ENCODE results near the gene KRTAP9-7. TPM values are rescaled to one million over a fixed set of nuclear protein-coding genes. Genes with fewer than 3 reads are reported as not detected.
"Not testable (repeated sequence)": the region's sequence is repeated elsewhere in the genome, so short reads cannot be mapped to it uniquely, and the experiment has no call there.

The KRTAP9-7 gene, protein sequence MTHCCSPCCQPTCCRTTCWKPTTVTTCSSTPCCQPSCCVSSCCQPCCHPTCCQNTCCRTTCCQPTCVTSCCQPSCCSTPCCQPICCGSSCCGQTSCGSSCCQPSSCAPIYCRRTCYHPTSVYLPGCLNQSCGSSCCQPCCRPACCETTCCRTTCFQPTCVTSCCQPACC
- not detected for polyA plus RNA-seq (2013, experiment 1 of 2; ENCODE audit: insufficient read length)
- polyA plus RNA-seq (2013, experiment 2 of 2; ENCODE audit: insufficient read length), result not detected

DNA sequence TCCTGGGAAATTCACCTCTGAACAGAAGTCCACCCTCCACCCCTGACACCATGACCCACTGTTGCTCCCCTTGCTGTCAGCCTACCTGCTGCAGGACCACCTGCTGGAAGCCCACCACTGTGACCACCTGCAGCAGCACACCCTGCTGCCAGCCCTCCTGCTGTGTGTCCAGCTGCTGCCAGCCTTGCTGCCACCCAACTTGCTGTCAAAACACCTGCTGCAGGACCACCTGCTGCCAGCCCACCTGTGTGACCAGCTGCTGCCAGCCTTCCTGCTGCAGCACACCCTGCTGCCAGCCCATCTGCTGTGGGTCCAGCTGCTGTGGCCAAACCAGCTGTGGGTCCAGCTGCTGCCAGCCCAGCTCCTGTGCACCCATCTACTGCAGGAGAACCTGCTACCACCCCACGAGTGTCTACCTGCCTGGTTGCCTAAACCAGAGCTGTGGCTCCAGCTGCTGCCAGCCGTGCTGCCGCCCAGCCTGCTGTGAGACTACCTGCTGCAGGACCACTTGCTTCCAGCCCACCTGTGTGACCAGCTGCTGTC, at the start of gene KRTAP9-7:
TSS of gene KRTAP9-7 (plus strand) at position 51 of the 543 bp plus-strand sequence. CDS start at position 51, 0 bp downstream.
- not testable (repeated sequence) for DNase-seq

- DNase-seq, result no peak
Measured at GRCh38 chr17:41226051-41226450, 49.4 kb upstream of the KRTAP9-7 start.

DNA sequence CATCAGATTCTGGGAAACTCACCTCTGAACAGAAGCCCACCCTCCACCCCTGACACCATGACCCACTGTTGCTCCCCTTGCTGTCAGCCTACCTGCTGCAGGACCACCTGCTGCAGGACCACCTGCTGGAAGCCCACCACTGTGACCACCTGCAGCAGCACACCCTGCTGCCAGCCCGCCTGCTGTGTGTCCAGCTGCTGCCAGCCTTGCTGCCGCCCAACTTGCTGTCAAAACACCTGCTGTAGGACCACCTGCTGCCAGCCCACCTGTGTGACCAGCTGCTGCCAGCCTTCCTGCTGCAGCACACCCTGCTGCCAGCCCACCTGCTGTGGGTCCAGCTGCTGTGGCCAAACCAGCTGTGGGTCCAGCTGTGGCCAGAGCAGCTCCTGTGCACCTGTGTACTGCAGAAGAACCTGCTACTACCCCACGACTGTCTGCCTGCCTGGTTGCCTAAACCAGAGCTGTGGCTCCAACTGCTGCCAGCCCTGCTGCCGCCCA, 48.9 kb upstream of the KRTAP9-7 start, which contains the start of gene KRTAP9-2:
TSS of gene KRTAP9-2 (plus strand) at position 51 of the 498 bp plus-strand sequence. CDS start at position 58, 7 bp downstream.
- DNase-seq, result not testable (repeated sequence)

DNA sequence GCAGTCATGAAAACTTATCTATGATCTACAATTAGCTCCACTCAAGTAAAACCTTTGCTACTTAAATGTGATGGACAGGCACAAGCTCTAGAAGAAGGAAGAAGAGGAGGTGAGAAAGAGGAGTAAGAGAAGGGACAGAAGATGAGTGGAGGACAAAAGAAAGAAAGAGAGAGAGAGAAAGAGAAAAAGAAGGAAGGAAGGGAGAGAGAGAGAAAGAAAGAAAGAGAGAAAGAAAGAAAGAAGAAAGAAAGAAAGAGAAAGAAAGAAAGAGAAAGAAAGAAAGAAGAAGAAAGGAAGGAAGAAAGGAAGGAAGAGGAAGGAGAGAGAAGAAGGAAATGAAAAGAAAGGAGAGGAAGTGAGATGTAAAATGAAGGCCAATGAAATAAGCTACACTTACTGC, 45.4 kb upstream of the KRTAP9-7 start:
- DNase-seq, result no peak

DNA sequence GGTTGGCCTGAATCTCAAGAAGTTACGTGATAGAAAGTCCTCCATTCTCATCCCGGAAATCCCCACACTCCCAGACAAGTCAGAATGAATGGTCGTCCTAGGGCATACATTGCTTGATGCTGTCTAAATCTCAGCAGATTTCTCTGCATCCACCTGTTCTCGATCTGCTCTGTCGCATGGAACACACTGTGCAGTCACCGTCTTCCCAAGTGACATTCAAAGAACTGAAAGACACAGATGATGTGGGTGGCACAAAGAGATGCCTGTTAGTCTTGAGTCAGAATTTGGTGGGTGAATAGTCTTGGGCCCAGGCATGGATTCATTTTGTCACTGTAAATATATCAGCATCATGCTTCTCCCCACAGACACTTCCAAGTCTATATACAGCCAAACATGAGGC, 43.8 kb upstream of the KRTAP9-7 start:
- DNase-seq, result no peak

- not testable (repeated sequence) for DNase-seq
Measured at GRCh38 chr17:41232399-41233105, 42.9 kb upstream of the KRTAP9-7 start, which contains the start of gene KRTAP9-3. Gene KRTAP9-3 (plus strand): TSS chr17:41232449. CDS start chr17:41232502, 53 bp downstream.

GRCh38 chr17:41237116-41237515, 38.4 kb upstream of the KRTAP9-7 start:
- DNase-seq, result not testable (repeated sequence)

DNA sequence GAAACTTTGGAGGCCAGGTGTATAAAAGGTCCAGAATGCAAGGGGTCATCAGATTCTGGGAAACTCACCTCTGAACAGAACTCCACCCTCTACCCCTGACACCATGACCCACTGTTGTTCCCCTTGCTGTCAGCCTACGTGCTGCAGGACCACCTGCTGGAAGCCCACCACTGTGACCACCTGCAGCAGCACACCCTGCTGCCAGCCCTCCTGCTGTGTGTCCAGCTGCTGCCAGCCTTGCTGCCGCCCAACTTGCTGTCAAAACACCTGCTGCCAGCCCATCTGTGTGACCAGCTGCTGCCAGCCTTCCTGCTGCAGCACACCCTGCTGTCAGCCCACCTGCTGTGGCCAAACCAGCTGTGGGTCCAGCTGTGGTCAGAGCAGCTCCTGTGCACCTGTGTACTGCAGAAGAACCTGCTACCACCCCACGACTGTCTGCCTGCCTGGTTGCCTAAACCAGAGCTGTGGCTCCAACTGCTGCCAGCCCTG, 37.5 kb upstream of the KRTAP9-7 start, which contains the start of gene KRTAP9-8:
TSS of gene KRTAP9-8 (plus strand) at position 51 of the 489 bp plus-strand sequence. CDS start at position 104, 53 bp downstream.
- DNase-seq, result not testable (repeated sequence)

DNA sequence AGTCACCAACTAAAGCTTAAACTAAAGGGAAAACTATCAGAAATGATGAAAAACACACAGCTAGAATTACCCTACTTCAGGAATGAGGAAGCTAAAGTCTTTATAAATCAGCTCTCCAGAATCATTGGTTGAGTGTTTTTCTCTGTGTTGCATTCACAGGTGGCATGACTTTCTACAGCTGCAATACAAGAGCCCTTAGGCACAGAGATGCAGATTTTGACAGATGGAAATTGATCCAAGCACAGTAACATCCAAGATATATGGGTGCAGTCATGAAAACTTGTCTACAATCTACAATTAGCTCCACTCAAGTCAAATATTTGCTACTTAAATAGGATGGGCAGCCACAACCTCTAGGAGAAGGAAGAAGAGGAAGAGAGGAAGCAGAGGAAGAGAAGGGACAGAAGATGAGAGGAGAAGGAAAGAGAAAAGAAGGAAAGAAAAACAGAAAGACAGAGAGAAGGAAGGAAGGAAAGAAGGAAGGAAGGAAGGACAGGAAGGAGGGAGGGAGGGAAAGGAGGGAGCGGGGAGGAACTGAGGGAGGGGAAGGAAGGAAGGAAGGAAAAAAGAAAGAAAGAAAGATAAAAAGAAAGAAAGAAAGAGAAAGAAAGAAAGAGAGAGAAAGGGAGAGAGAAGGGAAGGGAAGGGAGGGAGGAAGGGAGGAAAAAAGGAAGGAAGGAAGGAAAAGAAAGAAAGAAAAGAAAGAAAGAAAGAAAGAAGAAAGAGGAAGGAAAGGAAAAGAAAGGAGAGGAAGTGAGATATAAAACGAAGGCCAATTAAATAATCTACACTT, 28.3 kb upstream of the KRTAP9-7 start:
- not testable (repeated sequence) for DNase-seq

DNA sequence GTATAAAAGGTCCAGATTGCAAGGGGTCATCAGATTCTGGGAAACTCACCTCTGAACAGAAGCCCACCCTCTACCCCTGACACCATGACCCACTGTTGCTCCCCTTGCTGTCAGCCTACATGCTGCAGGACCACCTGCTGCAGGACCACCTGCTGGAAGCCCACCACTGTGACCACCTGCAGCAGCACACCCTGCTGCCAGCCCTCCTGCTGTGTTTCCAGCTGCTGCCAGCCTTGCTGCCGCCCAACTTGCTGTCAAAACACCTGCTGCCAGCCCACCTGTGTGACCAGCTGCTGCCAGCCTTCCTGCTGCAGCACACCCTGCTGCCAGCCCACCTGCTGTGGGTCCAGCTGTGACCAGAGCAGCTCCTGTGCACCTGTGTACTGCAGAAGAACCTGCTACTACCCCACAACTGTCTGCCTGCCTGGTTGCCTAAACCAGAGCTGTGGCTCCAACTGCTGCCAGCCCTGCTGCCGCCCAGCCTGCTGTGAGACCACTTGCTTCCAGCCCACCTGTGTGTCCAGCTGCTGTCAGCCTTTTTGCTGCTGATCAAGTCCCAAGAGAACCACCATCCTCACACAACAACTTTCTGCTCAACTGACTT, 25.8 kb upstream of the KRTAP9-7 start, which contains the start of gene KRTAP9-4:
TSS of gene KRTAP9-4 (plus strand) at position 51 of the 604 bp plus-strand sequence. CDS start at position 85, 34 bp downstream.
- DNase-seq, result not testable (repeated sequence)

DNA sequence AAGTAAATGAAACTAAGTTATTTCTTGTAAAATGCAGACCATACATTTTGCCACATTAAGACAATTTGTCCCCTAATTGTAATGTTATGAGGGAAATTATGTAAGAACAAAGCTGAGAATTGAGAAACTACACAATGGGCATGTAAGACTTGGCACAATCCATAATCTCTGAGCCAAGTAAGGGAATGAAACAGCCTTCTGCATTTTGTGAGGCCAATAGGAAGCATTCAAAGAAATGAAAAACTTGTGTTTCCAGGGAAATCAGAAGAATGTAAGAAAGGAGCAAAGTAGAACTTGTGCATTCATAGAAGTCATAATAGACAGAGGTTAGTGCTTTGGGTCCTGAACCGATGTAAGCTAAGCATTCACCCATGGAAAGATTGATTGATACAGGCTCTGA, 24.2 kb upstream of the KRTAP9-7 start:
- no peak for DNase-seq

GRCh38 chr17:41254861-41255260, 20.6 kb upstream of the KRTAP9-7 start:
- peak; percentile 12 for DNase-seq

- DNase-seq, result peak; percentile 80
Measured at GRCh38 chr17:41255381-41256290, 19.9 kb upstream of the KRTAP9-7 start, which contains the start of gene KRTAP9-9. Gene KRTAP9-9 (plus strand): TSS chr17:41255384.

DNA sequence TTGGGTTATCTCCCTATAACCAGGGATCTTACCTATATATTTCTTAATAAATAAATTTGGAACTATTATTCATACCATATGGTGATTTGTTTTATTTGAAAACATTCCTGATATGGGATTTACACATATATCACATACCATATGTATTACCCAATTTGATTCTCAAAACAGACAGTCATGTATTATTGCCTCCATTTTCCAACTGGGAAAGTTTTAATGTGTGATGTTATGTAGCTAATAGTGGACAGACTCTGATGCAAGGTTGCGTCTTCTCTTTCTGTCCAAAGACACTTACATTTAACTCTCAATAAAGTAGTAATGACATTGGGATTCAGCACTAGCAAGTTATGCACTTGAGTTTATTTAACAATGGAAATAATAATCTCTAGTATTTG, 19.2 kb upstream of the KRTAP9-7 start:
- DNase-seq, result peak; percentile 84

DNA sequence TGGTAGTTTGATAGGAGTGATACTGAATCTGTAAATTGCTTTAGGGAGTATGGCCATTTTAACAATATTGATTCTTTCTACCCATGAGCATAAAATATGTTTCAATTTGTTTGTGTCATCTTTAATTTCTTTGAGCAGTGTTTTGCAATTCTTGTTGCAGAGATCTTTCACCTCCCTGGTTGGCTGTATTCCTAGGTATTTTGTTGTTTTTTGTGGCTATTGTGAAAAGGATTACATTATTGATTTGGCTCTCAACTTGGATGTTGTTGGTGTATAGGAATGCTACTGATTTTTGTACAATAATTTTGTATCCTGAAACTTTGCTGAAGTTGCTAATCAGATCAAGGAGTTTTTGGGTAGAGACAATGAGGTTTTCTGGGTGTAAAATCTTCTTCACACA, 17.1 kb upstream of the KRTAP9-7 start:
- no peak for DNase-seq

GRCh38 chr17:41263212-41263611, 12.3 kb upstream of the KRTAP9-7 start:
- no peak for DNase-seq

GRCh38 chr17:41264599-41264998, 10.9 kb upstream of the KRTAP9-7 start:
- no peak for DNase-seq

GRCh38 chr17:41265078-41265477, 10.4 kb upstream of the KRTAP9-7 start, which contains the start of gene KRTAP9-6:
Gene KRTAP9-6 (plus strand): TSS chr17:41265378. CDS start chr17:41265378, 0 bp downstream.
- no peak for DNase-seq

DNA sequence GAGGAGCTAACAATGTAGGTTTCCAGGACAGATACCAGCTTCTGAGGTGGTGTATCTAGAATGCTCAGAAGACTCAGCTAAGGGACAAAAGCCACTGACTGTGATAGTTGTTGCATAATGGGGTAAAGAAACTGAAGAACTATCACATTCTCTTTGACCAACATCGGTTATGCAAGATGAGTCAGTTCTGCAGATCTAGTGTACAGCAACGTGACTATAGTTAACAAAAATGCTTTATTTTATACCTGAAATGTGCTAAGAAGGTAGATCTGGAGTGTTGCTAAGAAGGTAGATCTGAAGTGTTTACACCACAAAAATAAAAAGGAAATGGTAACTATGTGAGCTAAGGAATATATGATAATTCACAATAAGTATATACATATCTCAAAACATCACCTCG, 7.8 kb upstream of the KRTAP9-7 start:
- no peak for DNase-seq

- DNase-seq, result not testable (repeated sequence)
Measured at GRCh38 chr17:41271323-41271722, 4.2 kb upstream of the KRTAP9-7 start.
